GM12801 (cell line): ENCODE measurements around the gene AGMAT.

Experiments
- TF ChIP-seq, protein P1 (sequence below): IDR thresholded peaks from one replicate; pipeline ENCODE4 v1.5.1; 2011; ENCODE audit warnings: control low read depth; ENCODE audit not compliant: insufficient read length; ENCODE audit errors: extremely low read depth

AGMAT gene

GRCh38 chr1:15624133-15624714, 39.4 kb upstream of the AGMAT start:
- TF ChIP-seq, protein P1, sequence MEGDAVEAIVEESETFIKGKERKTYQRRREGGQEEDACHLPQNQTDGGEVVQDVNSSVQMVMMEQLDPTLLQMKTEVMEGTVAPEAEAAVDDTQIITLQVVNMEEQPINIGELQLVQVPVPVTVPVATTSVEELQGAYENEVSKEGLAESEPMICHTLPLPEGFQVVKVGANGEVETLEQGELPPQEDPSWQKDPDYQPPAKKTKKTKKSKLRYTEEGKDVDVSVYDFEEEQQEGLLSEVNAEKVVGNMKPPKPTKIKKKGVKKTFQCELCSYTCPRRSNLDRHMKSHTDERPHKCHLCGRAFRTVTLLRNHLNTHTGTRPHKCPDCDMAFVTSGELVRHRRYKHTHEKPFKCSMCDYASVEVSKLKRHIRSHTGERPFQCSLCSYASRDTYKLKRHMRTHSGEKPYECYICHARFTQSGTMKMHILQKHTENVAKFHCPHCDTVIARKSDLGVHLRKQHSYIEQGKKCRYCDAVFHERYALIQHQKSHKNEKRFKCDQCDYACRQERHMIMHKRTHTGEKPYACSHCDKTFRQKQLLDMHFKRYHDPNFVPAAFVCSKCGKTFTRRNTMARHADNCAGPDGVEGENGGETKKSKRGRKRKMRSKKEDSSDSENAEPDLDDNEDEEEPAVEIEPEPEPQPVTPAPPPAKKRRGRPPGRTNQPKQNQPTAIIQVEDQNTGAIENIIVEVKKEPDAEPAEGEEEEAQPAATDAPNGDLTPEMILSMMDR, result no peak

DNA sequence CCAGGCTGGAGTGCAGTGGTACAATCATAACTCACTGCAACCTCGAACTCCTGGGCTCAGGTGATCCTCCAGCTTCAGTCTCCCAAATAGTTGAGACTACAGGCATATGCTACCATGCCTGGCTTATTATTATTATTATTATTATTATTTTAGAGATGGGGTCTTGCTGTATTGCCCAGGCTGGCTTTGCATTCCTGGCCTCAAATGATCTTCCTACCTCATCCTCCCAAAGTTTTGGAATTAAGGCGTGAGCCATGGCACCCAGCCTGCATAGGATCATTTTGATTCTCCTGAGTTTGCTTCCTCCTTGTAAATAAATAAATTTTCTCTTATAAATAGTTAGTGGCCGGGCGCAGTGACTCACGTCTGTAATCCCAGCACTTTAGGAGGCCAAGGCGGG, 38.6 kb upstream of the AGMAT start:
- TF ChIP-seq, protein P1, result no peak

DNA sequence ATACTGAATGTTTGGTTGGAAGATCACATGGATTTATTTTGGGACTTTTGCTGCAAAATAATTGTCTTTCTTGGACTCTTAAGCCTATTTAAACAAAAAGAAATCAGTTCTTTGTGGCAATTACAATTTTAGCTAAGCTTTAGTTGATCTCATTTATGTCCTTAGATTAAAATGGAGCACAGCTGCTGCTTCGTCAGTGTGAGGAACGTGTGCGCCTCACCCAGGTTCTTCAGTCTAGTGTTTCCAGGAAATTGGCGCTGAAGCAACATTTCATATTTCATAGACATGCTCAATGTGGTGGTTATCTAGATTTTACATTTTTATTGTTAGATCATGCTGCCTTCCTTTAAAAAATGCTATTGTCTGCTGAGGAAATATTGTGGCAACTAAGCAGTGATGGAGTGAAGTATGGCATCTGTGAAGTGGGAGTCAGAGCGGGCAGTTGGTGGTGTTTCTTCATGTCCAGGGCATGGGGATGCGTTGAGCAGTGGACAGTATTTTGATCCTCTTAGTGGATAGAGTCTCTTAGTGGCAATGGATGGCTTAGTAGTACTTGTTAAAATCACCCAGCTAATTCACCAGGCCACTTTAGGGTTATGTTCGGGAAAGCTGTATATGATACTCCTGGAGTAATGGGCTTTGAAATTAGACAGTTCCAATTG, 38.0 kb upstream of the AGMAT start:
- TF ChIP-seq, protein P1, result no peak

DNA sequence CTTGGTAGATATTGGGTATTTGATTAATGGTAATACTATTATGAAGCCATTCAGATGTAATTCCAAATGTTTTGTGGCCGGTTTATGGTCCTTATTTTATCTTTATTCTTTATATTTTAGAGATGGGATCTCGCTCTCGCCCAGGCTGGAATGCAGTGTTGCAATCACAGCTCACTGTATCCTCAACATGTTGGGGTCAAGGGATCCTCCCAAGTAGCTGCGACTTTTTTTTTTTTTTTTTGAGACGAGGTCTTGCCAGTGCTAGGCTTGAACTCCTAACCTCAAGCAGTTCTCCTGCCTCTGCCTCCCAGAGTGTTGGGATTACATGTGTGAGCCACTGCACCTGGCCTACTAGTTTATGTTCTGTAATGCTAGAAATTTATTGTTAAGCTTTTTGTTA, 37.1 kb upstream of the AGMAT start:
- TF ChIP-seq, protein P1, result no peak

DNA sequence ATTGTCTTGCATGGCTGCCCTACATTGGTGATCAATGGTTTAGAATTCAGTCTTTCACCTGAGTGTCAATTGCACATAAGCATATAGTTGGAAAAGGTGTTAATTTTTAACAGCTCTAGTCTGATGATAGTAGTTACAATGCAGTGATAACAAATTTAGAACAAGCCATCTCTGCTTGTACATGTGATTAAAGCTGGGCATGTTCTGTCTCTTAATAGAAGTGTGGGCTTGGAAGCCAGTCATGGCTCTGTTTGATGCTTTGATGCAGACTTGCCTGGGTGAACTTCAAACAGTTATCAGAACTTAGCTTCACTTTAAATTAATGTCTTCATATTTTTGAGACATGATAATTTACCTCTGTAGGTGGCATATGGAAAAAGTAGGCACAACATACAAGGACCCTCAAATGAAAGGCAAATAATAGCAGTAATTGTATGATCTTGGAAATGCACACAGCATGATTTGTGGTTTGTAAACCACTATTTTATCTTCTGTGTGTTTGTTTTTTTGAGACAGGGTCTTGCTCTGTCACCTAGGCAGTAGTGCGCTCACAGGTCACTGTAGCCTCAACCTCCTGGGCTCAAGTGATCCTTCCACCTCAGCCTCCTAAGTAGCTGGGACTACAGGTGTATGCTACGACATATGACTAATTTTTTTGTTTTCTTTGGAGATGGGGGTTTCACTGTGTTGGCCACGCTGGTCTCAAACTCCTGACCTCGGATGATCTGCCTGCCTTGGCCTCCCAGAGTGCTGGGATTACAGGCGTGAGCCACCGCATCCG, 36.2 kb upstream of the AGMAT start:
- TF ChIP-seq, protein P1, result no peak

DNA sequence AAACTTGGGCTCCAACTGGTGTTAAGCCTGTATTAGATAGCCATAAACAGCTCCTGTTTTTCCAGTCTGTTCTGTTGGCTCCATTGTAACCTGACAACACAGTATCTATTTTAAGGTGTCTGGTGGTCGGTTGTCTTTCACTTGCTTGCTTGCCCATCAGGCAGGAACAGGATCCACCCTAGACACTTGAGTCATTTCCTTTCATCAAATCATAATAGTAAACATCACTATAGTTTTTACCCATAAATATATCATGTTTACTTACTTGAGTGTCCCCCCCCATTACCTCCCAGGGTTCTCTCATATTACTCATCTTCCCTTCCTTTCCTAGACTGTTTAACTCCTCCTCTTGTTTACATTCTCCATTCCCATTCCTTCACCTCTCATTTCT, 35.3 kb upstream of the AGMAT start:
- TF ChIP-seq, protein P1, result no peak

DNA sequence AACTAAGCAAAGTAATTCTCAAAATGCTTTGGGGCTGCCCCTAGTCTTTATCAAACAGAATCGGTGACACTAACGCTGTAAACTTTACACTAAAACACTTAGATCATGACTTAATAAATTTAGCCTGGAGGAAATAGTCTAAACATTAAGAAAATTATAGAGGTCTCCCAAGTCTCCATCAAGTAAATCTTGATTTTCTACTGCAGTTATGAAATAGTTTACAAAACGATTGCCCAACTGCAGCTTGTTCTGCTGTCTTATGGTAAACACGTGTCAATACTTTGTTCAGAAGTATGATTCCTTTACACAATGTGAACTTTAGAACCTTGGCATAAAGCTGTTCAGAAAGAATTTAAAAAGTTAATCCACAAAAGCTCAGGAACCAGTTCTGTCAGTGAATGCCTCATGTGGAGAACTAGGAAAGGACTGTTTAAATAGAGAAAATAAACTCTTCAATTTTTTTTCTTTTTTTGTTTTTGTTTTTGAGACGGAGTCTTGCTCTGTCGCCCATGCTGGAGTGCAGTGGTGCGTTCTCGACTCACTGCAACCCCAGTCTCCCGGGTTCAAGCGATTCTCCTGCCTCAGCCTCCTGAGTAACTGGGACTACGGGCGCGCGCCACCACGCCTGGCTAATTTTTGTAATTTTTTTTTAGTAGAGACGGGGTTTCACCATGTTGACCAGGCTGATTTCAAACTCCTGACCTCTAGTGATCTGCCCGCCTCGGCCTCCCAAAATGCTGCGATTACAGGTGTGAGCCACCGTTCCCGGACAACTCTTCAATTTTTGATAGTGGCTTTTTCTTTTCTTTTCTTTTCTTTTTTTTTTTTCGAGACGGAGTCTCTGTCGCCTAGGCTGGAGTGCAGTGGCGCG, 34.0 kb upstream of the AGMAT start:
- TF ChIP-seq, protein P1, result no peak
